ENCODE measurements around the gene TMEM187. TPM values are rescaled to one million over a fixed set of nuclear protein-coding genes. Genes with fewer than 3 reads are reported as not detected.

TMEM187 gene
- total RNA-seq, 4 donors from 2014 or later, result 1.9 to 9.0 (median 4.5) TPM

Small RNA genes lying within 50 kb of the gene (small RNA-seq; reads per million reads assigned to genes)
- gene MIR3202-1, result 0.39 reads per million

Other genes starting within 250 kb of the TMEM187 start
- gene BCAP31, start 248.4 kb upstream of the TMEM187 start, total RNA-seq, result 100 to 1,000 TPM; 119 to 421 (median 240) TPM
- 10 to 100 TPM; 17.5 to 38.9 (median 23.4) TPM for gene ABCD1, start 247.9 kb upstream of the TMEM187 start, total RNA-seq
- gene PLXNB3, start 208.5 kb upstream of the TMEM187 start, total RNA-seq, result 10 to 100 TPM in 2 of 4 donors, 1 to 10 TPM in 2; 3.2 to 13.2 (median 10.2) TPM
- under 1 TPM in 3 of 4 donors, not detected in 1; 0.12 to 0.47 (median 0.19) TPM for gene SRPK3, start 191.7 kb upstream of the TMEM187 start, total RNA-seq
- gene IDH3G, start 178.4 kb upstream of the TMEM187 start, total RNA-seq, result 100 to 1,000 TPM in 1 of 4 donors, 10 to 100 TPM in 3; 71.9 to 119 (median 89.7) TPM
- 100 to 1,000 TPM; 126 to 249 (median 179) TPM for gene SSR4, start 178.1 kb upstream of the TMEM187 start, total RNA-seq
- 1 to 10 TPM; 1.9 to 2.6 (median 2.2) TPM for gene PDZD4, start 142.2 kb upstream of the TMEM187 start, total RNA-seq
- gene L1CAM, start 86.6 kb upstream of the TMEM187 start, total RNA-seq, result 1 to 10 TPM in 3 of 4 donors, under 1 TPM in 1; 0.37 to 2.8 (median 1.6) TPM
- 10 to 100 TPM in 1 of 4 donors, 1 to 10 TPM in 2, under 1 TPM in 1; 0.74 to 22.7 (median 3.6) TPM for gene AVPR2, start 68.1 kb upstream of the TMEM187 start, total RNA-seq
- gene ARHGAP4, start 46.5 kb upstream of the TMEM187 start, total RNA-seq, result 10 to 100 TPM; 16.6 to 72.2 (median 36.4) TPM
- gene NAA10, start 37.7 kb upstream of the TMEM187 start, total RNA-seq, result 100 to 1,000 TPM in 1 of 4 donors, 10 to 100 TPM in 3; 85.7 to 101 (median 90.7) TPM
- gene RENBP, start 28.1 kb upstream of the TMEM187 start, total RNA-seq, result 10 to 100 TPM in 3 of 4 donors, 1 to 10 TPM in 1; 7.8 to 33.0 (median 26.5) TPM
- gene HCFC1, start 936 bp upstream of the TMEM187 start, total RNA-seq, result 10 to 100 TPM; 21.5 to 41.5 (median 30.8) TPM
- gene IRAK1, start 47.1 kb downstream of the TMEM187 start, total RNA-seq, result 10 to 100 TPM; 43.1 to 85.3 (median 78.4) TPM
- gene MECP2, start 125.0 kb downstream of the TMEM187 start, total RNA-seq, result 10 to 100 TPM; 48.8 to 66.7 (median 56.0) TPM
- not detected for gene OPN1LW, start 171.5 kb downstream of the TMEM187 start, total RNA-seq
- not detected for gene OPN1MW, start 209.8 kb downstream of the TMEM187 start, total RNA-seq
- not detected for gene OPN1MW2, start 247.0 kb downstream of the TMEM187 start, total RNA-seq

Data from omental fat pad (tissue), 4 donors.